ENCODE measurements around the gene TRAK1.

TRAK1 gene

DNA sequence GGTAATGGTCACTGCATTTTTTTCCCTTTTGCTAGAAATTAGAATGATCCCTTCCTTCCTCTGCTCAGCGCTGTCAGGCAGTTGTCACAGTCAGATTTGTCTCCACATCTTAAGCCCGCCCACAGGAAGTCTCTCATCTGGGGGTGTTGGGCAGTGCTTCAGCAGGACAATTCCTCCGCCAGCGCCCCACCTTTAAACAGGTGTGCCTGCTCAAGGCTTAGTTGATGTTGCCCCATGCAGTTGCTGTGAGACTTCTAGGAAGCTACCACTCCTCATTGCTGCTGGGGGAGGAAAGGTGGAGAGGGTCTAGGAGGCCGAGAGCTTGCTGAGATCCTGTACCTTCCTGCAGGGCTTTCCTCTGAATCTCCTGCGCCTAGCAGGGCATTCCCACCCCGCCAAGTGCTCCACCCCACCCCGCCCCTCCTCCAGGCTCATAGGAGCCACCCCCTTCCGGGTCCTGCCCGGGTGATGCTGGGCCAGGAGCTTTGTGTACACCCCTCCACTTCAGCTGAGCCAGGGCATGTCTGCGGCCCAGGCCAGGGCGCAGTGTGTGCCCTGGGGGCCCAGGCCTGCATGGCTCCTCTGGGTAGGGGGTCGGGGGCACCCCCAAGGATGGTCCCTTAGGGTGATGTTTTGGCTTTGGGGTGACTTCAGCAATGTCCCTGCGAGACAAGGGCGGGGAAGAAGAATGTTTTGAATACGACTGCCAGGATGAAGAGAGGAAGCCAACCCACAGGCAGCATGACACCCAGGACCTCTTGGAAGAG lies 68.7 kb downstream of the TRAK1 start:
- no peak for DNase-seq

DNA sequence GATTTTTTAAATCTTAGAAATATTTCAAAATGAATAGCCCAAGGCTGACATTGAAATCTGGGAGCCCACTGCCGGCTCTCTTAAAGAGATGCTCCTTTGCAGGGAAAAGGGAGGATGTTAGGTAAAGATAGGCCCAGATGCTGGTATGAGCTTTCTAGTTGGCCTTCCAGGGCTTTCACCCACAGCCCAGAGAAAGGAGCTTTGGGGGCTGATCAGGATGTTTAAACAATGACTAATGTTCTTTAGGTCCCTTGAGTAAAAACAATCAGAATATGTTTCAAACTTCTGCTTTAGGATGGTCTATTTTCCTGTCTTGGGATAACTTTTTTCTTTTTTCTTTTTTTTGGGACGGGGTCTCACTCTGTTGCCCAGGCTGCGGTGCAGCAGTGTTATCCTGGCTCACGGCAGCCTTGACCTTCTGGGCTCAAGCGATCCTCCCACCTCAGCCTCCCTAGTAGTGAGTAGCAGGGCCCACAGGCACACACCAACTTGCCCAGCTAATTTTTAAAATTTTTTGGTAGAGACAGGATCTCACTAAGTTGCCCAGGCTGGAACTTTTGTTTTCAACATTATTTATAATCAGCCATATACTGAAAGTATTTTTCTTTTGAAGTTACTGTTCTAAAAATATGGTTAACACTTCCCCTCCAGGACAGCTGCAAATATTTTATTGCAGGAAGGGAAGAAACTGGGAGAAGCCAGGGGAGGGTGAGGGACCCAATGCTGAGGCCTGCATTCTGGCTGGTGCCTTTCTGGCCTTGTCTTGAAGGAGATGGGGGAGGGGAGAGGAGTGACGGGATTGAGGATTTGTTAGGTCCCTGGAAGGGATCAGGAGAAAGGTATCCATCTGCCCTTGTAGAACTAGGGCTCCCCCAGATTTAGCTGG lies 70.1 kb downstream of the TRAK1 start:
- no peak for DNase-seq

DNA sequence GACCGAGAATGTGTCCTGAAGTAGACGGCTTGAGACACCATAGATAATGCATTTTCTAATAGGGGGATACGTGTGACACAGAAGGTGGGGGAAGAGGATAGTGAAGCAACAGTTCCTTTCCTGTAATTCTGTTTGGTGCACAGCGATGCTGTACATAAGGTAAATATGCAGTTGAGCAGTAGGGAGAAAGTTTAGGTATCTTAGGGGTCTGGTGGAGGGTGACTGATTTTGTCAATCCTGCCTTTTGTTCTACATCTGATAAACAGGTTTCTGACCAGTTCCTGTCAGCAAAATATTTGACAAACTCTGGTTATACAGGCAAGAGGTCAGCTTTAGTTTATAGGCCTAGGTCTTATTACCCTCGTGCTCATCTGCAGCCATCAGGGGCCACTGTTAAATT lies 71.3 kb downstream of the TRAK1 start:
- no peak for DNase-seq

- no peak for DNase-seq
Measured at GRCh38 chr3:42163622-42164244, 72.6 kb downstream of the TRAK1 start.

- DNase-seq = no peak
Measured at GRCh38 chr3:42164656-42165055, 73.5 kb downstream of the TRAK1 start.

GRCh38 chr3:42165211-42165610 lies 74.1 kb downstream of the TRAK1 start:
- DNase-seq = no peak

DNA sequence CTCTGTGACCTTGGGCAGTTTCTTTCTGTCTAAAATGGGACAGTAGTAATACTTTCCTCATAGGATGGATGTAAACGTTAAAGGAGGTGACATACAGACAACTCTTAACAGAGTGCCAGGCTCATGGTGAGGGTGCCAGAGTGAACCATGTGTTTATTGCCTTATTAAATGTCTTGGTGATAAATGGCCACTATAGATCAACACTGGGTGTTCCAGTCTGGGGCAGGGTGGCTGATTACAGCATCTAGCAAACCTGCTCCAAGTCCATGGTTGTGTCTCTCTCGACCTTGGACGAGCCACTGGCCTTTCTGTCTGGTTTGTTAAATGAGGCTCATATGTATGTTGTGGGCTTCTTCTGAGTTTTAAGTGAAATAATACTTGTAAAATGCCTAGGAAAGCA lies 75.1 kb downstream of the TRAK1 start:
- DNase-seq = no peak

DNA sequence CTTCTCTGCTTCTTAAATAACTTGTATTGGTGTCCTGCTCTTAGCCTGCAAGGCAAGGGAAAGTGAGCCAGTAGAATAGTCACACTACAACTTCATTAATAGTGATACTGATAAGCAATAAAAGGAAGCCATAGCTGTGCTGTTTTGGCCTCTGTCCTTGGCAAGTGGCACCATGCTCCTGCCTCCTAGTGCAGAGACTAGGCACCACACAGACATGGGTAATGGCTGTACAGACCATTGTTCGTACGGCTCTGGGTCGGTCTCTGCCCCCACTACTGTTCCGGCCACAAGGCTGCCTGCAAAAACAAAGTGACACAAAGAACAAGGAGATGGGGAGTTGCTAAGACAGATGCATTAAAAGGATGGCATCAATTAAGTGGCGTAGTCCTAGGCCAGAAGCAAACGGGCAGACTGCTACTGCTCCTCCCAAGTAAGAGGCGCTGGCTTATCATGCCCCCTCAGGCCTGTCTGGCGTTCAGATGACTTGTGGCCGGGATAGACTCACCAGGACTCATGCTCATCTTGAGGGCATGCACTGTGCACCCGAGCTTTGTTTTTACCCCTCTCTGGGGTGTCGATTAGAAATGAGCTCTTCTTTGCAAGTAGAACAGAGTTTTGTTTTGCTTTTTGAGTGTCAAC lies 75.6 kb downstream of the TRAK1 start:
- no peak for DNase-seq

GRCh38 chr3:42169579-42170120 lies 78.5 kb downstream of the TRAK1 start:
- no peak for DNase-seq

- no peak for DNase-seq
Measured at GRCh38 chr3:42172047-42172654, 81.0 kb downstream of the TRAK1 start.

DNA sequence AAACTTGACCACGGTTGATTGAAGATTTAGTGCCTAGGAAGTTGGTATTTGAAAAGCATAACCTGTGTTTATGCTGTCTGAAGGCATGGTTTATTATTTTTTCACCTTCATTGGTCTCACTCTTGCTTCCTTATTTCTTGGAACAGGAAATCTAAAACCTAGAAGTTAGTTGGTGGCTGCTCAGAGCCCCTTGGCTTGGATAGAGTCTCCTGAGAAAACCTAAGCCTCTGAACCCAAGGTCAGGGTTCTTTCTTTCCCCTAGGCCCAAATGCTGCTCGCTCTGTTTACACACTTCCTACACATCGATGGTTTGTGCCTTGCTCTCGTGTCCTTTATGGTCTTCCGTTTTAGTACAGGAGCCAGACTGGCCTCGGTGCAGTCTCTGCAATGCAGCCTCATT lies 82.2 kb downstream of the TRAK1 start:
- DNase-seq = no peak

DNA sequence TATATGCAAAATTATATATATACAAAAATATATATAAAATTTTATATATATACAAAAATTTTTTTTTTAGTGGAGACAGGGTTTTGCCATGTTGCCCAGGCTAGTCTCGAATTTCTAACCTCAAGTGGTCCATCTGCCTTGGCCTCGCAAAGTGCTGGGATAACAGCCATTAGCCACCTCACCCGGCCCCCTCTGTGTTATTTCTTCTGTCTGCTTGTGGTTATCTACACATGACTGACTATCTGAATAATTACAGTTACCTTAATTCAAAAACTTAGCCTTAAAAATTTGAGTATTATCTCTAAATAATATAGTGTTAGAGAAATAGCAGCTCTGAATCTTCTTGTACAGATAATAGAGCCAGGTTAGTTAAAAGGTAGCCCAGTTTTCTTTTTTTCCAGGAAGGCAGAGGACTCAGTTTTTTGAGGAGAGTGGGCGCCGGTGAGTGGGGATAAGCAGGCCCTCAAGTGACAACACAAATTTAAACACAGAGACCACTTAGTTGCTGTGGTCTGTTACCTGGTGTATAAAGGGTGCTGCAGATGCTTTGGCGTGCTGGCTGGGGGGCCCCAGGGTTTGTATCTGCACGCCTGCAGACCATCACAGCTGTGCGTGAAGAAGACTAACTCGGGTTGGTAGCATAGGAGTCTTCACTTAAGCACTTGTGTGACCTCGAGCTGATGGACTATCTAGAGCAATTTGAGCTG lies 83.7 kb downstream of the TRAK1 start:
- no peak for DNase-seq

GRCh38 chr3:42175386-42176240 lies 84.5 kb downstream of the TRAK1 start:
- no peak for DNase-seq

- DNase-seq = no peak
Measured at GRCh38 chr3:42176242-42177034, 85.3 kb downstream of the TRAK1 start.

DNA sequence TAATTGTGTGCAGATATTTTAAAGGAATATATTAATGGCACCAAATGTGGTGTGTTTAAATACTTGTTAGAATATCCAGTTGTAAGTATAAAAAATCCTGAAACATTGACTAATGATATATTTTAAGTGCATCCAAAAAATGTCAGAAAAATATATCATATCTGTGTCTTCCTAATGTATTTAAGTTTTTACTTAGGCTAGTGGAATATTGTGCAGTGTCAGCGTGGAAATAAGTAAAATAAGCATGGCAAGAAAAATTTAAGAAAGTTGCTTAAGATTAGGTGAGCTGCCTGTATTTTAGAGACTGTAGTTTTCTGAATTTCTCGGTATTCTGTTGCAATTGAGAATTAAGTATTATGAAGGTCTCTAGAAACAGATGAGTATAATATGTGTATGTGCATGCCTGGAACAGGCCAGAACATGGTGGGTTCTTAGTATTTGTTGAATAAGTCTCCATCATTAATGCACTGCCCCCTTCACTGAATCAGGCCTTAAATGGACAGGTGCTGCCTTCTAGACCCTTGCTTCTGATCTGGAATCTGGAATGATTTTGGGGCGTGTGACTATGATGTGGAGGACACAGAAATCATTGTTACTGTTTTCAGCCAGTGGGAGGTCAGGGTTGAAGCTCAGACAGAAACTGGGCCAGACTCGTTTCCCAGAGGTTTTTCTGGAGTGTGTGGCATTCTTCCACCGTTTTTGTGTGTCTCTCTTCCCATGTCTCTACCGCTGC lies 86.1 kb downstream of the TRAK1 start:
- DNase-seq = no peak

- DNase-seq = no peak
Measured at GRCh38 chr3:42177801-42178150, 86.6 kb downstream of the TRAK1 start.

DNA sequence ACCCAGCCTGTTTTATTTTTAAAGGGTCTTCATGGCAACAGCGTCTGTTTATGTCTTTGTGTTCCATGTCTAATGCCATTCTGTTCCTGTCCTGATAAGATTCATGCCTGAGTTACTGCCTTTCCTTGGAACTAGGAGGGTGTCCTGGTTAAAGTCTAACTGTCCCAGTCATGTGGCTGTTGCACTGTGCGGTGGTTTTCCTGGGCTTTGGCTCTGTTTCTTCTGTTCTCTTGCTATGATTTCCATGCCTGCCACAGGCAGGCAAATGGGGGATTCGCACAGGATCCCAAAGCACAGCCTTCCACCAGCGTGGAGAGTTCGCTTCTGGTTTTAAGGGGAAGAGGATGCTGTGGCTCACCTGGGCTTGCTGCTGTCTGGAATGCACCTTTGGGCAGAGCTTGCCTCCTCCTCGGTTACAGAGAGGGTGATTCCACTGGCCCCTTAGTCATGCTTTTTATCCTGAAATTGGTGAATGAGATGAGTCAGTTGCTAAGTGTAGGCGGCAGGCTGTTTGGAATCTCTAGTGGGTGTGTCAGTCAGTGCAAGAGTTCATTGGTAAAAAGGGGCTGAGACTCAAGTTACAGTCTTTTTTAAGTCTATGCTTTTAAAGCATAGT lies 88.1 kb downstream of the TRAK1 start:
- DNase-seq = peak; percentile 71

- DNase-seq = no peak
Measured at GRCh38 chr3:42180901-42181300, 89.7 kb downstream of the TRAK1 start.

GRCh38 chr3:42182555-42182954 lies 91.4 kb downstream of the TRAK1 start:
- DNase-seq = no peak
